ENCODE results near the gene DLD.

DNA sequence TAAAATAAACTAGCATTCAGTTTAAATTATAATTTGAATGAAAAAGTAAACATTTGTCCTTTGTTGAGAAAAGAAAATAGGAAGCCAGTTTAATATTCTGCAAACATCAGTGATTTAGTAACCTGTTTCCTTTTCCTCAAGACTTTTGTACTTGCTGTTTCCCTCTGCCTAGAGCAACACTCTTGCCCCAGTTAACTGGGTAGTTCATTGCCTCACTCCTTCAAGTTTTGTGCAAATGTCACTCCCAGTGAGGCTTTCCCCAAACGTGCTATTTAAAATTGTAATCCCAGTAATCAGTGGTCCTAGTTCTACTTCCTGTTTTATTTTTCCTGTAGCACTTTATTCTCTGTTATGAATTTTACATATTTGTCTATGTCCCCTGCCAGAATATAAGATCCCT, 23.8 kb downstream of the DLD start:
- TF ChIP-seq CSDC2 (CRISPR knock-in tag; IDR thresholded peaks at IDR 0.05) = no peak
- TF ChIP-seq ARNTL (CRISPR knock-in tag; IDR thresholded peaks at IDR 0.05; ENCODE audit: borderline replicate concordance, low read depth) = no peak
- no peak for TF ChIP-seq ZNF565 (CRISPR knock-in tag; conservative IDR thresholded peaks at IDR 0.05; ENCODE audit: low read depth)
- no peak for TF ChIP-seq ZNF8 (CRISPR knock-in tag; IDR thresholded peaks at IDR 0.05)
